HG03442 (cell line): Measurements from ENCODE around the gene MRPL10.
A peak's percentile ranks its signal among the peaks of the same experiment; 100 is the strongest.

Source experiments
- ATAC-seq: cut with Tn5 transposase; IDR thresholded peaks from one replicate; pipeline ENCODE4 v1.9.1; 2021; ENCODE audit warnings: mild to moderate bottlenecking, moderate library complexity; ENCODE audit not compliant: unreplicated experiment

The MRPL10 gene

GRCh38 chr17:47840001-47840741 is 8.8 kb upstream of the MRPL10 start:
- no peak for ATAC-seq

GRCh38 chr17:47839071-47839470 is 7.7 kb upstream of the MRPL10 start:
- ATAC-seq: no peak

GRCh38 chr17:47838636-47839035 is 7.3 kb upstream of the MRPL10 start:
- ATAC-seq: no peak

GRCh38 chr17:47837401-47838039 is 6.2 kb upstream of the MRPL10 start:
- no peak for ATAC-seq

- no peak for ATAC-seq
Observed at GRCh38 chr17:47836601-47837000, 5.3 kb upstream of the MRPL10 start.

- ATAC-seq: no peak
Observed at GRCh38 chr17:47834756-47835155, 3.4 kb upstream of the MRPL10 start.

GRCh38 chr17:47831934-47832327 is 590 bp upstream of the MRPL10 start:
- ATAC-seq: no peak

- ATAC-seq: no peak
Observed at GRCh38 chr17:47830396-47831002, 842 bp downstream of the MRPL10 start.

- no peak for ATAC-seq
Observed at GRCh38 chr17:47829870-47830269, 1.5 kb downstream of the MRPL10 start.

GRCh38 chr17:47823519-47823918 is 7.8 kb downstream of the MRPL10 start:
- ATAC-seq: no peak

GRCh38 chr17:47822785-47823184 is 8.6 kb downstream of the MRPL10 start:
- no peak for ATAC-seq

GRCh38 chr17:47821424-47822391 is 9.6 kb downstream of the MRPL10 start, which contains the start of gene OSBPL7:
Gene OSBPL7, minus strand, starts transcription at chr17:47821794. Its CDS starts 1,516 bp downstream, at chr17:47820278.
- peak; percentile 78 for ATAC-seq

GRCh38 chr17:47821031-47821423 is 10.3 kb downstream of the MRPL10 start:
- no peak for ATAC-seq

GRCh38 chr17:47820033-47820789 is 11.1 kb downstream of the MRPL10 start:
- ATAC-seq: no peak

- ATAC-seq: no peak
Observed at GRCh38 chr17:47819475-47819874, 11.9 kb downstream of the MRPL10 start.

- ATAC-seq: no peak
Observed at GRCh38 chr17:47818002-47818695, 13.2 kb downstream of the MRPL10 start.

GRCh38 chr17:47816947-47817346 is 14.4 kb downstream of the MRPL10 start:
- ATAC-seq: no peak

- no peak for ATAC-seq
Observed at GRCh38 chr17:47816111-47816735, 15.1 kb downstream of the MRPL10 start.
